Measurements from ENCODE around the gene SH3BP4. TPM values are rescaled to one million over a fixed set of nuclear protein-coding genes. Genes with fewer than 3 reads are reported as not detected.
A peak's percentile ranks its signal among the peaks of the same experiment; 100 is the strongest.

SH3BP4 gene
- total RNA-seq, 2 donors from 2014 or later, result 0.31 TPM; not detected in 1

DNA sequence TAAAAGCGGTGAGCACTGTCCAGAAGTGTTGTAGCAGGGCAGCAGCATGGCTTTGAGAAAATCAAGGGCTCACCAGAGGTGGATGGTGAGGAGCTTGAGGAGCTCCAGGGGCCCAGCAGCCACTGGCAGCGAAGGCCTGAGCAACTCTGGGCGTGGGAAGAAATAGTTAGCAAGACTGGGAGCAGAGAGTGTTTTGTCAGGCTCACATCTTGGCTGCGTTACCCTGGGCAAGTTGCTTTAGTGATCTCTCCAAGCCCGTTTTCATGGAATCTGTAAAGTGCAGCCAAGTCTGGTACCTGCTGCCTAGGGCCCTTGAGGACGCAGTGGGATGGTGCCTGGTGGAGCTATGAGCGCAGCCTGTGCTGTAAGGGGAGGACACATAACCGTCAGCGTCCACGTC lies 78.3 kb downstream of the SH3BP4 start:
- no peak for ATAC-seq
- H3K9me3 Mint-ChIP-seq, result no peaks in the 10 kb centered on the region
- no peak for DNase-seq (ENCODE audit: low spot score in 2 of 2)
- peak overlapping the region in 1 of 2 donors; percentile 47 for H3K27ac Mint-ChIP-seq
- H3K36me3 Mint-ChIP-seq, result no peaks in the 10 kb centered on the region

DNA sequence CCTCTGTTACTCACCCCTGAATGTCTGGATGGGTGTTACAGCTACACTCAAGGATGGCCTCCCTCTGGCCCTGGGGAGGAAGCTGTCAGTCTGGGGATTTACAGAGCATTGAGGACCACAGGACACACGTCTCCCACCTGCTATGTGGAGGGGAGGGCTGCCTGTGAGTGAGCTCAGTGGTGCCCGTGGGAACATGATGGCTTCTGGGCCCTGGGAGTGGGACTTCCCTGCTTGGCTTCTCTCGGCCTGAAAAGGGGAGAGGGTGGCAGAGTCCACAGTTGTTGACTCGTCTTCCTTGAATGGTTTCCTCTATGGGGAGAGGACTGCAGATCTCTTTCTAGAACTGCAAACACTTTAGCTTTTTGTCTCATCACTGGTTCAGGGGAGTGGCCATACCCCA lies 79.1 kb downstream of the SH3BP4 start:
- Mint-ChIP-seq H3K27ac (no peak overlapping the region), H3K36me3 (no peaks in the 10 kb centered on the region), H3K9me3 (no peaks in the 10 kb centered on the region)
- DNase-seq (ENCODE audit: low spot score in 2 of 2) (no peak), ATAC-seq (no peak)

DNA sequence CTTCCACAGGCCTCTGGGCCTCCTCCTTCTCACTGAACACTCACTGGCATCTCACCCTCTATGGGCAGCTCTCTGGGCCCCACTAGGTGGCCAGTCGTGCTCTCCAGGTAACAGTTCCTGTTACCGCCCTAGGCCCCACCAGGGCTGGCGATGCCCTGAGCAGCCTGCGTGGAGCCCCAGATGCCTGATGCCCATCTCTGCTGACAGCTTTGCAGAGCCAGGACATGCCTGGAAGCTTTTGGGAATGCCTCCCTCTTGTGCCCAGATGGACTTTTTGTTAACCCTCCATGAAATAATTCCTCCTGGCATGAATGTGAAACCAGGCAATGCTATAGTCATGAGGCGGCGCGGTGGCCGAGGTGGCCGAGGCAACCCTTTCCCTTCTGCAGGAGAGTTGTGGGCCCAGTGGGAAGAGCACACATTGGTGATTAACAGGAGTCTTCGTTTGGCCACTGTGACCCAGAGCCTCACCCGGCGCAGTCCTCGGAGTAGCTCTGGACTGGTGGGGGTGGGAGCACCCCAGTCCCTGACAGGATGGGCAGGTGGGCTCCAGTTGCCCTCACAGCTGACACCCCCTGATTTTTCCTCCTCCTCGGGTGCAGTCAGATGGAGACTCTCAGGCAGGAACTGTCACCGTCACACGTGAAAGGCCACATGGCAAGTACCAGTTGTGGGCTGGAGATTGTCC lies 80.0 kb downstream of the SH3BP4 start:
- H3K27ac Mint-ChIP-seq, result peak overlapping the region in 1 of 2 donors; percentile 38
- no peaks in the 10 kb centered on the region for H3K9me3 Mint-ChIP-seq
- ATAC-seq (no peak), DNase-seq (ENCODE audit: low spot score in 2 of 2) (no peak)
- no peaks in the 10 kb centered on the region for H3K36me3 Mint-ChIP-seq

DNA sequence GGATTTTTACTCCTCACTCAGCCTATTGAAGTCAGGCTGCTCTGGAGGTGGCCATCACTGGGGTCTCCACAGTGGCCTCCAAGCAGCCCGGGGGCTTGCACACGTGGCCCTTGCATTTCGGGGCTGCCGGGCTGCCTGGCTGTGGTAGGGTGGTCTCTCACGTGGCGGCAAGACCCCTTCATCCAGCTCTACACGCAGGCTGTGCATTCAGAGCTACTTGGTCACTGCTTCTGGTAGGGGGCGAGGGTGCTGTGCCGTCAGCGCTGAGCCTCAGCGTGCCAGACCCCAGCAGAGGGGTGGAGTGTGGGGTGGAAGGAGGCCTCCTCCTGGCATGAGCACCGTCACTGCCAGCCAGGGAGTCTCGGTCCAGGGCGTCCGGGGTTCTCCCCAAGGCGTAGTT lies 80.6 kb downstream of the SH3BP4 start:
- H3K36me3 Mint-ChIP-seq, result no peaks in the 10 kb centered on the region
- H3K27ac Mint-ChIP-seq, result no peak overlapping the region
- DNase-seq (ENCODE audit: low spot score in 2 of 2), result no peak
- ATAC-seq, result no peak
- no peaks in the 10 kb centered on the region for H3K9me3 Mint-ChIP-seq

DNA sequence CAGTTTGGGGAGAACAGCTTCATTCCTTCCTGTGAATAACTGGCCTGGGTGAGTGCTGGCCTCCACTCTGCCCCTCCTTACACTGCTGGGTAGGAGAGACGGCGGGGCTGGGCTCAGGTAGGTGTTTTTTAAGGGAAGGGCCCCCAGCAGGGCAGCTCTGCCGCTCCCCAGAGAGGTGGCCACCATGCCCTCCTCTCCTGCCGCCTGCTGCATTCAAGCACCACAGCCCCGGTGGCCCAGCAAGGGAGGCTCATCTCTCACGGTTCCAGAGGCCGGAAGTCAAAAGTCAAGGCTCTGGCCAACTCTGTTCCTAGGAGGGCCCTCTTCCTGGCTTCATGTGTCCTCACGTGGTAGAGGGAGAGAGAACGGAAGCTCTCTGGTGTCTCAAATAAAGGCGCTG lies 81.1 kb downstream of the SH3BP4 start:
- Mint-ChIP-seq H3K36me3 (no peaks in the 10 kb centered on the region), H3K9me3 (no peaks in the 10 kb centered on the region), H3K27ac (no peak overlapping the region)
- no peak for ATAC-seq
- DNase-seq (ENCODE audit: low spot score in 2 of 2), result no peak

DNA sequence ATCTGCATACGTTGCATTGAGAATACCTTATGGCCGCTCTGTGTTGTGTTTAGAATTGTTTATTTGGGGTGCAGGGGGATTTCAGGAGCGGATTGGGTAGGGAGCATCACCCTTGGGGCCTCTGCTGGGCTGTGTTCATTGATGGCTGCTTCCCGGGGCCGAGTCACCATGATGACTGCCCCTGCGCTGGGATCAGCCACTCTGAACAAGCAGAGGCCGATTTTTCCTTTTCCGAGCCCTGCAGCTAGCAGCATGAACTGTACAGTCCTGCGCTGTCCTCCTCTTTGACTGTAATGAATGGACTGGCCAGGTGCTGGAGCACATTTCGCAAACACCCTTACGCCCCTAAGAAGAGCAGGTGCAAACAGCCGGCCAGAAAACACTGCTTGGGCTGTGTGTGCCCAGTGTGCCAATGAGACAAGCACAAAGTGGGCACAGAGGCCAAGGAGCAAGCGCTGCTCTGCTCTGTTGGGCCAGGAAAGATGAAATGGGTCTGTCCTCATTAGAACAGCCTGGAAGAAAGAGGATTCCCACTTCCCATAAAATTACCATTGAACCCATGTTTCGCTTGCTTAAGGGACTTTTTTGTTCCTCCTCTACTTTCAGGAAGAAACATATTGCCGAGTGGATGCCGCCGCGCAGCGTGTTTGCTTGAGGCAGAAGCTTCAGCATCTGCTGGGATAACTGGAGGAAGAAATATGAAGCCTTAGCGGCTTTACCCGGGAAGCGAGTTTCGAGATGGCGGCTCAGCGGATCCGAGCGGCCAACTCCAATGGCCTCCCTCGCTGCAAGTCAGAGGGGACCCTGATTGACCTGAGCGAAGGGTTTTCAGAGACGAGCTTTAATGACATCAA lies 82.7 kb downstream of the SH3BP4 start:
- DNase-seq (ENCODE audit: low spot score in 2 of 2) (peak in 1 of 2 donors; percentile 6), ATAC-seq (no peak)
- no peak overlapping the region for H3K27ac Mint-ChIP-seq
- H3K9me3 Mint-ChIP-seq, result no peaks in the 10 kb centered on the region
- no peaks in the 10 kb centered on the region for H3K36me3 Mint-ChIP-seq

DNA sequence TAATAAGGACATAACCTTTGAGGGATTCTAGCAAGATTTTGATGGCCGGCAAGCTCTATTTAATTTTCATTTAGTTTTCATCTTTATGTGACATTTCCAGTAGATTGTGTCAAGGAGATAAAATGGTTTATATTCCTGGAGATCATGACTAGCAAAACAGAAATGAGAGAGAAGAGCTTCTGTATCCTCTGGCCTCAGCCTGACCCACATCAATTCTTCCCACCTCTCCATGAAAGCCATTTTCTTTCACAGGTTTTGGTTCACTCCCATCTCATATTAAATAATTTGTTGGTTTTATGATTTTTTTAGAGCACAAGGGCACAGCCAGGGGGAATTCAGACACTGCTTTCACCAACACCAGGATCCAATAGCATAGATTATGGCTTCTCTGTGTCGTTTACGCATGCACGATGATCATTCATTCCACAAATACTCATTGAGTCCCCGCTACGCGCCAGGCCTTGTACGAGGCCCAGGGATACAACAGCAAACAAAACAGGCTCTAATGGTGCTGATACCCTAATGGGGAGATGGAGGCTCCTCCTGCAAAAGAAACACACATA lies 85.9 kb downstream of the SH3BP4 start:
- Mint-ChIP-seq H3K27ac (no peak overlapping the region), H3K9me3 (no peaks in the 10 kb centered on the region), H3K36me3 (no peaks in the 10 kb centered on the region)
- ATAC-seq, result no peak
- no peak for DNase-seq (ENCODE audit: low spot score in 2 of 2)

DNA sequence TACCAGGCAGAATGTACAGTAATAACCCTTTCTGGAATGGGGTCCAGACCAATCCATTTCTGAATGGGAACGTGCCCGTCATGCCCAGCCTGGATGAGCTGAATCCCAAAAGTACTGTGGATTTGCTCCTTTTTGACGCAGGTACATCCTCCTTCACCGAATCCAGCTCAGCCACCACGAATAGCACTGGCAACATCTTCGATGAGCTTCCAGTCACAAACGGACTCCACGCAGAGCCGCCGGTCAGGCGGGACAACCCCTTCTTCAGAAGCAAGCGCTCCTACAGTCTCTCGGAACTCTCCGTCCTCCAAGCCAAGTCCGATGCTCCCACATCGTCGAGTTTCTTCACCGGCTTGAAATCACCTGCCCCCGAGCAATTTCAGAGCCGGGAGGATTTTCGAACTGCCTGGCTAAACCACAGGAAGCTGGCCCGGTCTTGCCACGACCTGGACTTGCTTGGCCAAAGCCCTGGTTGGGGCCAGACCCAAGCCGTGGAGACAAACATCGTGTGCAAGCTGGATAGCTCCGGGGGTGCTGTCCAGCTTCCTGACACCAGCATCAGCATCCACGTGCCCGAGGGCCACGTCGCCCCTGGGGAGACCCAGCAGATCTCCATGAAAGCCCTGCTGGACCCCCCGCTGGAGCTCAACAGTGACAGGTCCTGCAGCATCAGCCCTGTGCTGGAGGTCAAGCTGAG lies 89.6 kb downstream of the SH3BP4 start:
- ATAC-seq, result no peak
- DNase-seq (ENCODE audit: low spot score in 2 of 2), result peak in 1 of 2 donors; percentile 41
- Mint-ChIP-seq H3K27ac (no peak overlapping the region), H3K9me3 (no peaks in the 10 kb centered on the region), H3K36me3 (no peaks in the 10 kb centered on the region)

DNA sequence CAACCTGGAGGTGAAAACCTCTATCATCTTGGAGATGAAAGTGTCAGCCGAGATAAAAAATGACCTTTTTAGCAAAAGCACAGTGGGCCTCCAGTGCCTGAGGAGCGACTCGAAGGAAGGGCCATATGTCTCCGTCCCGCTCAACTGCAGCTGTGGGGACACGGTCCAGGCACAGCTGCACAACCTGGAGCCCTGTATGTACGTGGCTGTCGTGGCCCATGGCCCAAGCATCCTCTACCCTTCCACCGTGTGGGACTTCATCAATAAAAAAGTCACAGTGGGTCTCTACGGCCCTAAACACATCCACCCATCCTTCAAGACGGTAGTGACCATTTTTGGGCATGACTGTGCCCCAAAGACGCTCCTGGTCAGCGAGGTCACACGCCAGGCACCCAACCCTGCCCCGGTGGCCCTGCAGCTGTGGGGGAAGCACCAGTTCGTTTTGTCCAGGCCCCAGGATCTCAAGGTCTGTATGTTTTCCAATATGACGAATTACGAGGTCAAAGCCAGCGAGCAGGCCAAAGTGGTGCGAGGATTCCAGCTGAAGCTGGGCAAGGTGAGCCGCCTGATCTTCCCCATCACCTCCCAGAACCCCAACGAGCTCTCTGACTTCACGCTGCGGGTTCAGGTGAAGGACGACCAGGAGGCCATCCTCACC lies 90.2 kb downstream of the SH3BP4 start:
- Mint-ChIP-seq H3K36me3 (no peaks in the 10 kb centered on the region), H3K27ac (no peak overlapping the region), H3K9me3 (no peaks in the 10 kb centered on the region)
- peak in 1 of 2 donors; percentile 42 for DNase-seq (ENCODE audit: low spot score in 2 of 2)
- no peak for ATAC-seq

DNA sequence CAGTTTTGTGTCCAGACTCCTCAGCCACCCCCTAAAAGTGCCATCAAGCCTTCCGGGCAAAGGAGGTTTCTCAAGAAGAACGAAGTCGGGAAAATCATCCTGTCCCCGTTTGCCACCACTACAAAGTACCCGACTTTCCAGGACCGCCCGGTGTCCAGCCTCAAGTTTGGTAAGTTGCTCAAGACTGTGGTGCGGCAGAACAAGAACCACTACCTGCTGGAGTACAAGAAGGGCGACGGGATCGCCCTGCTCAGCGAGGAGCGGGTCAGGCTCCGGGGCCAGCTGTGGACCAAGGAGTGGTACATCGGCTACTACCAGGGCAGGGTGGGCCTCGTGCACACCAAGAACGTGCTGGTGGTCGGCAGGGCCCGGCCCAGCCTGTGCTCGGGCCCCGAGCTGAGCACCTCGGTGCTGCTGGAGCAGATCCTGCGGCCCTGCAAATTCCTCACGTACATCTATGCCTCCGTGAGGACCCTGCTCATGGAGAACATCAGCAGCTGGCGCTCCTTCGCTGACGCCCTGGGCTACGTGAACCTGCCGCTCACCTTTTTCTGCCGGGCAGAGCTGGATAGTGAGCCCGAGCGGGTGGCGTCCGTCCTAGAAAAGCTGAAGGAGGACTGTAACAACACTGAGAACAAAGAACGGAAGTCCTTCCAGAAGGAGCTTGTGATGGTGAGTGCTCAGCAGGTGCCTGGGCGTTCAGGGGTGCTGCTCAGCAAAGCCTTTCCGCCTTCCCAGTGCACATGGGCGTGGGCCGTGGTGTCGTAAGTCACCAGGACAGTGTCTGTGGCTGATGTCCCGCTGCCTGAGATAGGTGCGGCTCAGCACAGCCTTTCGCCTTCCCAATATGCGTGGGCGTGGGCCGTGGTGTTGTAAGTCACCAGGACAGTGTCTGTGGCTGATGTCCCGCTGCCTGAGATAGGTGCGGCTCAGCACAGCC lies 91.0 kb downstream of the SH3BP4 start:
- no peak overlapping the region for H3K27ac Mint-ChIP-seq
- no peak for ATAC-seq
- peak in 1 of 2 donors; percentile 47 for DNase-seq (ENCODE audit: low spot score in 2 of 2)
- H3K36me3 Mint-ChIP-seq, result no peaks in the 10 kb centered on the region
- no peaks in the 10 kb centered on the region for H3K9me3 Mint-ChIP-seq

DNA sequence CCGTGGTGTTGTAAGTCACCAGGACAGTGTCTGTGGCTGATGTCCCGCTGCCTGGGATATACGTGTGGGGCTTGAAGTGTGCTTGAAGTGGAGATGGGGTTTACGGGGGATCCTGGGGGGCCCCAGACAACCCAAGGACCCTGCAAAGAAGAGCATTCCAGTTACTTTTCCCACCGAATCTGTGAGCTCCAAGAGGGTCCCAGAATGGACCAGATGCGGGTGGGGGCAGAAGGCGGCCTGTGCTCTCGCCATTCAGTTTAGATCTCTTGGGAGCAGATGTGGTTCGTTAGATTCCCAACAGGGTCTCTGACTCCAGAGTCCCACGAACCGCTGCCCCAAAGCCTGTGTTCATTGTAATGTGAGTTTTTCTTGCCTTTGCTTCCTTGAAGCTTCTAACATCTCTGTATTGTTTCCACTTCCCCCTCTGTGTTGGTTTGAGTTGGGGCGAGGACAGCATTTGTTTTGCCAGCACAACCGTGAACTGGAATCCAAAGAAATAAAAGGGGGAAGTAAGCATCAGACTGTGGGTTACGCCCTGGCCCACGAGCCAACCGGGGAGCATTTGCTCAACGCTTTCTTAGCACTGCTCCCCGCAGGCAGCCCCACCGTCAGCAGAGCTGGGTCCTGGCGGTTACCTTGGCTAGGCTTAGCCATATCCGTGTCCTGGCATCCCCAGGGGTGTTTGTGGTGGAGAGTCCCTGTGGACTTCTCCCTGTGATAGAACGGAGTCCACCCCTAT lies 92.1 kb downstream of the SH3BP4 start:
- no peak for ATAC-seq
- no peaks in the 10 kb centered on the region for H3K9me3 Mint-ChIP-seq

DNA sequence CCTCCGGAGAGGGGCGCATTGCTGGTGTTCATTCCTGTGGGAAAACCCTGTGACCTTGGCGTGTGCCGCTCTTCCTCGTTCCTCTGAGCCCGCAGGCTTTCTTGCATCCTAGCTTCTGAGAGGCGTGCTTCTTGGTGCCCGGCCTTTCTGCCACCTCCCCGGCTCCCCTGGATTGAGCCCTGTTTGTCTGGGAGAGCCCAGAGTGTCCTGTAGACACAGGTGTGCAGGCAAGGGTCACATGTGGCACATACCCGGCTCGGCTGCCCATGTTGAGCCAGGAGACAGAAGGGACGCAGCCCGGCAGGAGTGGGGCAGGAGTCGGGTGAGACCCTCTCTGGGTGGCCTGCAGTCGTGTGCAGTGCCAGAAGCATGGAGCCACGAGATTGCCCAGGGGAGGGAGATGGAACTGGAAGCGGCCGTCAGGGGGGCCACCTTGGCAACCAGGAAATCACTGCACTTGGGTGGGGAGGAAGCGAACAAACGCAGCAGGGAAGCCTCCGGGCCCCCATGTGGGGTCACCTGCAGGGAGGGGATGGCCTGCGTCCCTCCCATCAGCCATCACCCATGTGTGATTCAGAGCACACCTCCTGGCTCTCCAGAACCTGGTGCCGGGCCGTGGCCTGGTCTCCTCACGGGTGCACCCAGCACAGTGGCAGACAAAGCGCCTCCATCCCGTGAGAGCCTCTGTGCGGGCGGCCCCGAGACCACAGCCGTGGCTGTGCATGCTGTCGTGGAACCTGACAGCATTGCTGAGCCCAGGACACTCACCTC lies 92.9 kb downstream of the SH3BP4 start:
- peak overlapping the region in 1 of 2 donors; percentile 11 for H3K27ac Mint-ChIP-seq
- H3K36me3 Mint-ChIP-seq, result no peaks in the 10 kb centered on the region
- H3K9me3 Mint-ChIP-seq, result no peaks in the 10 kb centered on the region
- ATAC-seq (peak in 1 of 2 donors; percentile 72), DNase-seq (ENCODE audit: low spot score in 2 of 2) (peak in 1 of 2 donors; percentile 49)

More for the DNA sequence above, 92.1 kb downstream of the SH3BP4 start:
- Mint-ChIP-seq H3K36me3 (no peaks in the 10 kb centered on the region), H3K27ac (peak overlapping the region in 1 of 2 donors; percentile 11)
- DNase-seq (ENCODE audit: low spot score in 2 of 2), result peak in 1 of 2 donors; percentile 20

DNA sequence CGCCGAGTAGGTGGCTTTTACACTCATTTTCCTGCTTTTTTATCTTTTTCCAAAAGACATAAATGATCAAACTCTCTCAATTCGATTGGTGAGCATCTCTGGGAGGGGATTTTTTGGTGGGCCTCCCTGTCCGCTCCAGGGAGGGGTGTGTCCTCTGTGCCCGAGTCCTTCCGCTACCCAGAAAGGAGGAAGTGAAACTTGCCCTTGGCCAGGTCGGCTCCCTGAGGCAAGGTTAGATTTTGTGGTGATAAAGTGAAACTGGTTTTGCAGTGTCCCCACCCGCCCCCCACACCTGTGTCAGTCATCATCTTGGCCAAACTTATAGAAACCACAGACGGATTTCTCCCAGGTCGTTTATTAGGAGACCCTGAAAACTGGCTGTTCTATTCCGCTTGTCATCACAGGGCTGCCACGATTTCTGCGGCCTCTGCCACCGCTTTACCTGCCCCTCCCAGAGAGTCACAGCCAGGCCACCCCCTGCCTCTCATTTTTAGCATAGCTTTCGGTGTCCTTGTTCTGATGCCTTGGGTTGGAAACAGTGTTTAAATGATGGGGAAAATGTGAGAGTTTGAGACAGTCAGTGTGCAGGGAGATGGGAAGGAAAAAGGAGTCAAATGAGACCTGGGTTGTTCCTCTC lies 93.6 kb downstream of the SH3BP4 start:
- ATAC-seq (peak in 1 of 2 donors; percentile 54), DNase-seq (ENCODE audit: low spot score in 2 of 2) (no peak)
- Mint-ChIP-seq H3K27ac (no peak overlapping the region), H3K36me3 (no peaks in the 10 kb centered on the region), H3K9me3 (no peaks in the 10 kb centered on the region)

DNA sequence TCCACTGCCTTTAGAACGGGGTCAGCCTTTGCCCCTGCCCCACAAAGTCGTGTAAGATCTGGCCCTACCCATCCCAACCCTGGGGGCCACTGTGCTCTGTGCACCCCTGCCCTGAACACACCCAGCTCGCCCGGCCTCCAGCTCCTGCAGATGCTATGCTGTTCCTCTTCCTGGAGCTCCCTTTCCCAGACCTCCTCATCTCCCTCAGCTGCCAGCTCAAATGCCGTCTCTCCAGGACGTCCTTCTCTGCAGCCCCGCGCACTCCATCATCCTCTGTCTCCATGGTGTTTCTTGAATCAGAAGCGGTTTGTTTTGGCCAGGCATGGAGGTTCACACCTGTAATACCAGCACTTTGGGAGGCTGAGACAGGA lies 94.1 kb downstream of the SH3BP4 start:
- no peaks in the 10 kb centered on the region for H3K36me3 Mint-ChIP-seq
- H3K9me3 Mint-ChIP-seq, result no peaks in the 10 kb centered on the region
- no peak overlapping the region for H3K27ac Mint-ChIP-seq
- DNase-seq (ENCODE audit: low spot score in 2 of 2) (peak in 1 of 2 donors; percentile 16), ATAC-seq (no peak)
